OCI-LY7 (cell line): ENCODE results near the gene DLGAP1. TPM values are rescaled to one million over a fixed set of nuclear protein-coding genes. Genes with fewer than 3 reads are reported as not detected.

Experiments used
- BruUV-seq: library from RNA; stranded (reverse); fragments of 400-500 nt; replicated peaks from 2 replicates; lab custom pipeline; 2021; lab: Mats Ljungman, UMichigan
- CTCF ChIA-PET: fragments of 300-600 bp; sonication (Branson Sonifier 250); formaldehyde crosslinking; loops from one replicate; lab custom pipeline; 2022; ENCODE audit warnings: antibody characterized with exemption; ENCODE audit not compliant: unreplicated experiment; lab: Charles Lee
- POLR2A ChIA-PET: fragments of 300-600 bp; sonication (Branson Sonifier 250); formaldehyde crosslinking; loops from one replicate; lab custom pipeline; 2022; ENCODE audit warnings: antibody characterized with exemption; lab: Charles Lee
- DNase-seq: peaks from one replicate; pipeline ENCODE4 v3.0.0-alpha.2; 2015; ENCODE audit warnings: low spot score
- H2AFZ ChIP-seq: fragments of 200-600 bp; sonication (generic), shearing (Covaris generic); 2 replicates; pipeline ENCODE4 v1.6.1; 2014; ENCODE audit warnings: mild to moderate bottlenecking, antibody characterized with exemption, low read length, moderate library complexity
- H3K27ac ChIP-seq: fragments of 200-600 bp; sonication (generic); 2 replicates; pipeline ENCODE4 v1.5.1; 2014; ENCODE audit warnings: mixed run types, low read depth, mild to moderate bottlenecking, moderate library complexity, low read length, inconsistent platforms; ENCODE audit not compliant: poor library complexity, severe bottlenecking
- H3K36me3 ChIP-seq: fragments of 200-600 bp; sonication (generic); 2 replicates; pipeline ENCODE4 v1.6.1; 2014; ENCODE audit warnings: mild to moderate bottlenecking, antibody characterized with exemption, low read length, moderate library complexity, mixed read lengths; ENCODE audit not compliant: insufficient read depth
- H3K4me1 ChIP-seq: fragments of 200-600 bp; sonication (generic); 2 replicates; pipeline ENCODE4 v1.5.1; 2014; ENCODE audit warnings: mild to moderate bottlenecking, low read length; ENCODE audit not compliant: insufficient read depth, poor library complexity, severe bottlenecking
- H3K4me2 ChIP-seq: fragments of 200-600 bp; sonication (generic); 2 replicates; pipeline ENCODE4 v1.6.1; 2014; ENCODE audit warnings: mild to moderate bottlenecking, low read length
- H3K4me3 ChIP-seq: fragments of 200-600 bp; sonication (generic); 2 replicates; pipeline ENCODE4 v1.5.1; 2014; ENCODE audit warnings: mild to moderate bottlenecking, low read depth, low read length; ENCODE audit not compliant: poor library complexity, severe bottlenecking
- H3K79me2 ChIP-seq: fragments of 200-600 bp; sonication (generic); 2 replicates; pipeline ENCODE4 v1.6.1; 2016; ENCODE audit warnings: low read depth, mild to moderate bottlenecking, low read length, moderate library complexity, mixed read lengths; ENCODE audit not compliant: insufficient read depth
- H3K9me2 ChIP-seq: fragments of 200-600 bp; sonication (generic); 2 replicates; pipeline ENCODE4 v1.6.1; 2016; ENCODE audit warnings: mild to moderate bottlenecking, low read length, mixed read lengths; ENCODE audit not compliant: insufficient read depth
- H3K9me3 ChIP-seq: fragments of 200-600 bp; sonication (generic); 2 replicates; pipeline ENCODE4 v1.6.1; 2014; ENCODE audit warnings: mild to moderate bottlenecking, mixed run types, low read length, mixed read lengths
- H4K20me1 ChIP-seq: fragments of 200-600 bp; sonication (generic); 2 replicates; pipeline ENCODE4 v1.6.1; 2014; ENCODE audit warnings: mild to moderate bottlenecking, antibody characterized with exemption, low read length, moderate library complexity, mixed read lengths; ENCODE audit not compliant: insufficient read depth
- CTCF ChIP-seq: fragments of 200-600 bp; sonication (generic); conservative IDR thresholded peaks from 2 replicates; pipeline ENCODE4 v1.5.1; 2014; ENCODE audit warnings: mild to moderate bottlenecking, antibody characterized with exemption, low read length, moderate library complexity, mixed read lengths
- EZH2phosphoT487 ChIP-seq: fragments of 200-600 bp; sonication (generic); IDR thresholded peaks from 2 replicates; pipeline ENCODE4 v1.6.1; 2018; ENCODE audit warnings: low read depth, borderline replicate concordance, mild to moderate bottlenecking, mixed run types, antibody characterized with exemption, low read length, moderate library complexity, mixed read lengths
- intact Hi-C: fragments of 100-400 bp; cut with micrococcal nuclease; formaldehyde crosslinking; loops from one replicate; pipeline ENCODE4 v1.10.0; 2022; ENCODE audit not compliant: unreplicated experiment
- total RNA-seq, 2 experiments: library from RNA; depleted of rRNA in 1 of 2; stranded (reverse); fragments of >200 nt in 1 of 2; shearing (Covaris generic) in 1 of 2; gene quantifications; 2 replicates each; pipeline ENCODE4 v1.2.3, GENCODE V29; 2014 to 2022

The DLGAP1 gene
- total RNA-seq, 2 experiments from 2014 or later, result 0.22 TPM; not detected in 1

GRCh38 chr18:3832025-3832638, 623.0 kb downstream of the DLGAP1 start:
- intact Hi-C loops, result no loop called here
- Histone ChIP-seq H3K79me2 (no peaks in the 10 kb centered on the region), H4K20me1 (no peaks in the 10 kb centered on the region), H3K4me2 (no peak overlapping the region), H3K9me2 (no peaks in the 10 kb centered on the region), H2AFZ (peak overlapping the region; percentile 49; the same call in 1 of the 2 replicates), H3K4me1 (peaks cover 16% of the 10 kb centered on the region), H3K4me3 (no peak overlapping the region), H3K27ac (no peak overlapping the region), H3K9me3 (peaks cover 3% of the 10 kb centered on the region; the same call in 1 of the 2 replicates), H3K36me3 (no peaks in the 10 kb centered on the region)
- TF ChIP-seq CTCF, result no peak
- no peak for TF ChIP-seq EZH2phosphoT487
- CTCF ChIA-PET, result no interaction called here
- DNase-seq, result no peak
- BruUV-seq, result no TSS peak
- POLR2A ChIA-PET, result interaction anchor here (0.5 to 0.7 kb wide), 3 partner anchors 18 to 373 kb away, joined by 4 read pairs; no protein-coding TSS in a partner anchor

DNA sequence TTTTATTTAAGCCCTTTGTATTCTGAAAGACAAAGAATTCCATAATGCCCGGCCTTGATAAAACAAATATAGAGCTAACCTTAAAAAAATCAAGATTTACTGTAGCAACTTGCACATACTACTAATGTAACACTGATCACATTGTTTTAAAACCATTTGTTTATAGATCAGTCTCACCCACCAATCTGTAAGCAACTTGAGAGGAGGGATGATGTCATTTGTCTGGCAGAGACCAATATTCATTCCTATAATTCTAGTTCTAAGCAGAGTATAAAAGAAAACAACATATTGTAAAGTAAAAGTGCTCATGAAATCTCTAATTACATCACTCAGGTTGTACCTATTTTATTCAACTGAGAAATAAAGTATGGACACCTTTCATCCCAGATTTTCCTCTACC, 624.5 kb downstream of the DLGAP1 start:
- TF ChIP-seq EZH2phosphoT487, result no peak
- no peak for TF ChIP-seq CTCF
- Histone ChIP-seq H3K9me2 (no peaks in the 10 kb centered on the region), H3K36me3 (no peaks in the 10 kb centered on the region), H2AFZ (no peak overlapping the region), H4K20me1 (no peaks in the 10 kb centered on the region), H3K4me3 (no peak overlapping the region), H3K4me2 (no peak overlapping the region), H3K4me1 (peaks cover under 1% of the 10 kb centered on the region), H3K9me3 (peaks cover 3% of the 10 kb centered on the region; the same call in 1 of the 2 replicates), H3K27ac (no peak overlapping the region), H3K79me2 (no peaks in the 10 kb centered on the region)
- no peak for DNase-seq
- ChIA-PET POLR2A (no interaction called here), CTCF (no interaction called here)
- intact Hi-C loops, result no loop called here
- BruUV-seq, result no TSS peak

DNA sequence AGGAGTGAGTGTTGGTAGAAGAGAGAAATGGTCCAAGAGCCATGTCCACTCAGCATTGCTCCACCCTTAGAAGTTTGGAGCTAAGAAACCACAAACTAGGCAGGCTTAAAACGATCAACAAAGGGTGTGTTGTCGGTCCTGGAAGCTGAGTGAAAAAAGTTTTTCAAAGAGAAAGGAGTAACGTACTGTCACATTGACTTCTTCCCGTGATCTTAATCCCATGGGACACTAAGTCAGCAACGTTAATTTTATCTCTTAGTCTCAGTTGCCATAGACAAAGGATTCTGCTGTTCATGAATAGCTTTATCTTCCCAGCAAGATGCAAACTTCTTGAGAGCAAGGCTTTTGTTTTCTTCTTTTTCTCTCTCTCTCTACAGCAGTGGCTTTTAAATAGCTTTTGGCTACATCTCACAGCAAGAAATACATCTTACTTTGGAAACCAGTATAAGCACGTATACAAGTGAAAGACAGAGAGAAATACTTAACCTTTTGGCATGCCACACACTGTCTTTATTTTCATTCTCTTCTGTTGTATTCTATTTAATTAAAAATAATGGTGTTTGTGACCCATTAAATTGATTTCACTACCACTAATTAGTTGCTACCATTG, 627.8 kb downstream of the DLGAP1 start:
- no peak for DNase-seq
- no peaks in the 10 kb centered on the region for H3K4me1 ChIP-seq
- intact Hi-C loops, result no loop called here
- no peak for TF ChIP-seq CTCF
- no peak for TF ChIP-seq EZH2phosphoT487
- H3K4me2 ChIP-seq, result no peak overlapping the region
- H2AFZ ChIP-seq, result no peak overlapping the region; the same call in 1 of the 2 replicates
- ChIA-PET CTCF (no interaction called here), POLR2A (interaction anchor here (0.7 to 1.4 kb wide), 3 partner anchors 25 to 562 kb away, joined by 3 to 6 read pairs (median 3); no protein-coding TSS in a partner anchor)
- H3K79me2 ChIP-seq, result no peaks in the 10 kb centered on the region
- H3K4me3 ChIP-seq, result no peak overlapping the region
- H3K9me3 ChIP-seq, result no peaks in the 10 kb centered on the region
- no peaks in the 10 kb centered on the region for H3K9me2 ChIP-seq
- no peak overlapping the region for H3K27ac ChIP-seq
- no peaks in the 10 kb centered on the region for H4K20me1 ChIP-seq
- BruUV-seq, result no TSS peak
- H3K36me3 ChIP-seq, result no peaks in the 10 kb centered on the region
